HUES64 (cell line): ENCODE results near the gene COL3A1.

Experiments used
- H3K27ac ChIP-seq: 2 replicates; pipeline ENCODE4 v1.7.0; 2013; ENCODE audit warnings: low read depth, low read length, inconsistent platforms
- H3K27me3 ChIP-seq: 2 replicates; pipeline ENCODE4 v1.6.1; 2013; ENCODE audit warnings: mild to moderate bottlenecking, low read length; ENCODE audit not compliant: insufficient read depth
- H3K36me3 ChIP-seq: 2 replicates; pipeline ENCODE4 v1.6.1; 2013; ENCODE audit warnings: mild to moderate bottlenecking, low read length; ENCODE audit not compliant: insufficient read depth
- H3K4me1 ChIP-seq: 2 replicates; pipeline ENCODE4 v1.6.1; 2013; ENCODE audit warnings: mild to moderate bottlenecking, low read length, moderate library complexity; ENCODE audit not compliant: insufficient read depth
- H3K4me3 ChIP-seq: 2 replicates; pipeline ENCODE4 v1.5.1; 2013; ENCODE audit warnings: mild to moderate bottlenecking, low read length, moderate library complexity
- H3K9ac ChIP-seq: 2 replicates; pipeline ENCODE4 v1.6.1; 2013; ENCODE audit warnings: mild to moderate bottlenecking, low read depth, low read length
- H3K9me3 ChIP-seq: 2 replicates; pipeline ENCODE4 v1.6.1; 2013; ENCODE audit warnings: low read depth, low read length; ENCODE audit not compliant: insufficient read depth
- WGBS: fragments of 150-250, 120-280 bp; methylation state at CpG from one replicate; pipeline ENCODE4 v1.1.7; 2013; ENCODE audit warnings: missing lambda C conversion rate; 5-methylcytosine and 5-hydroxymethylcytosine counted together

The COL3A1 gene

DNA sequence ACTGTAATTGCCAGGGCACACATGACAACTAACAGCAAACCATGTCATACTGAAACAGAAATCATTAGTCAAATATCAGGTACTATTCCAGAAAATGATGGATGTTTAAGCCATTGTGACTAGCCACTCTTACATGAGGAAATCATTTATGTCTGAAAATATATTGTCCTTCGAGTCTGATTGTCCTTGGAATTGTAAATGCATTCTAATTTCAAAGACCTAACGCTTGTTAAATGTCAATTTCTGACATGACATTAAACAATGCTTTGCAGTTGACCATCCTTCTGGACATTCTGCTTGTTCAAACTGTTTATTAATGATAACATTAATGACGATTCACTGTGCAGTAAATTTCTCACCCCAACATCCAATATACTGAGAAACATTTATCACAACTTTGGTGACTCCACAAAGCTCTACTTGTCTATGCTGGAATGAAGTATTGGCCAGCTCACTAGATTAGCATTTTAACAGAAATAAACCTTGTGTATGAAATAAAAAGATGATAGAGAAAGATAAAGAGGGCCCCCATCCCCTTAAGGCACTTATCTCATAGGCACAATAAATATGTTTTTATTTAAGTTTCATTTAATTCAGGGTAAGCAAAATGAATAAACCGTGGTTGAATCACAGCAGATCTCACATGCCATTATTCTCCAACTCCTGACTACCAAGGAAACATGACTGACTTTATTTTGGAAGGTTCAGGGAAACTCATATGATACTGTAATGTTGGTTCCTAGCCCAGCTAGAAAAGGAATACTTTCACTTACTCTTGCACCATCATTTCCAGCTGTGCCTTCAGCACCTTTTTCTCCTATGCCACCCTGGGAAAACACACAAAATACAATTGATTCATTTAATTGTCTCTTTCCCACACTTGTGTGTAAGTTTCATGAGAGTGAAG, 82.3 kb downstream of the COL3A1 start:
- Histone ChIP-seq H3K4me1 (no peaks in the 10 kb centered on the region), H3K27me3 (no peaks in the 10 kb centered on the region), H3K36me3 (peaks cover 5% of the 10 kb centered on the region; the same call in 1 of the 2 replicates), H3K27ac (no peak overlapping the region), H3K9ac (no peak overlapping the region), H3K9me3 (no peaks in the 10 kb centered on the region), H3K4me3 (no peak overlapping the region)
- 89% methylated on average over 3 of the region's 4 CpGs for WGBS

DNA sequence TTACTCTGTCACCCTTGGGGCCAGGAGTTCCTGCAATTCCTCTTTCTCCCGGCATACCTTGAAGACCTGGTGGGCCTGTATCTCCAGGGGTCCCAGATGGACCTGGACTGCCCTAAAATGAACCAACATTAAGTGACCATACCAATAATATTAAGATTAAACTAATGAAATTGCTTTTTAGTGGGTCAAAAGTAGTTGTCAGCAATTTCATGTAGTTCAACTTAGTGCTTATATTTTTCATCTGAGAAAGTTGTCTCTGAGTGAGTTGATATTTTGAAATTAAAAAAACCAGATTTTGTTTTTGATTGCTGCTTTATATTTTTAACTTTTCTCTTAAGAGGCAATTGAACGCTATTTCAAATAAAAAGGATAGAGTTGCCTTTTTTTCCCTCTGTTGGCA, 83.1 kb downstream of the COL3A1 start:
- no peak overlapping the region for H3K4me3 ChIP-seq
- WGBS, result 82% methylated on average over 1 of the region's 2 CpGs
- H3K4me1 ChIP-seq, result no peaks in the 10 kb centered on the region
- no peak overlapping the region for H3K9ac ChIP-seq
- H3K36me3 ChIP-seq, result peaks cover 4% of the 10 kb centered on the region; the same call in 1 of the 2 replicates
- no peak overlapping the region for H3K27ac ChIP-seq
- H3K9me3 ChIP-seq, result no peaks in the 10 kb centered on the region
- no peaks in the 10 kb centered on the region for H3K27me3 ChIP-seq

DNA sequence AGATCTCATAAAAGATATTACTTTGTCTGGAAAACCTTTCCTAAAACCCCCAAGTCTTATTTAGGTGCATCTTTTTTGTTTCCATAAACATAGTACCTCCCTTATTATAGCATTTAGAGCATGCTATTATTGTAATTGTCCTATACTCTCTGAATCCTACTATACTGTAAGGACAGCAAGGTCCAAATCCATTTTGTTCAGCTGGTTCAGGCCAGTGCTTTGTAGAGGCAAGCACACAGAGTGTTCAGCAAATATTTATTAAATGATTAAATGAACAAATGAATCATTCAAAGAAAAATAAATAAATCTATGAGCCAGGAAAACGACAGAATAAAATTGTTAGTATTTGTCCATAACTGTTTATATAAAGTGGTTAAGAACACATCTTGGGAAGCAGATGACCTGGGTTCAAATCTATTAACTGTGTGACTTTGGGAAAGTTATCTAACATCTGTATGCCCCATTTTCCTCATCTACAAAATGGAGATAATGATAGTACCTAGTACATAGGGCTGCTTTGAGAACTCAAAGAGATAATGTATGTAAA, 86.0 kb downstream of the COL3A1 start:
- no peak overlapping the region for H3K9ac ChIP-seq
- H3K36me3 ChIP-seq, result 0 out of 2 replicates have a peak, but pooled peaks cover 15% of the 10 kb centered on the region
- no peak overlapping the region for H3K4me3 ChIP-seq
- H3K27me3 ChIP-seq, result no peaks in the 10 kb centered on the region
- no peak overlapping the region for H3K27ac ChIP-seq
- H3K9me3 ChIP-seq, result no peaks in the 10 kb centered on the region
- no peaks in the 10 kb centered on the region for H3K4me1 ChIP-seq
- 100% methylated on average over 1 of the region's 1 CpG for WGBS
